ENCODE results near the gene HMGCR. TPM values are rescaled to one million over a fixed set of nuclear protein-coding genes. Genes with fewer than 3 reads are reported as not detected.

HMGCR gene
- total and polyA plus RNA-seq, 2 donors from 2014 or later, result 16.4 to 39.0 TPM

DNA sequence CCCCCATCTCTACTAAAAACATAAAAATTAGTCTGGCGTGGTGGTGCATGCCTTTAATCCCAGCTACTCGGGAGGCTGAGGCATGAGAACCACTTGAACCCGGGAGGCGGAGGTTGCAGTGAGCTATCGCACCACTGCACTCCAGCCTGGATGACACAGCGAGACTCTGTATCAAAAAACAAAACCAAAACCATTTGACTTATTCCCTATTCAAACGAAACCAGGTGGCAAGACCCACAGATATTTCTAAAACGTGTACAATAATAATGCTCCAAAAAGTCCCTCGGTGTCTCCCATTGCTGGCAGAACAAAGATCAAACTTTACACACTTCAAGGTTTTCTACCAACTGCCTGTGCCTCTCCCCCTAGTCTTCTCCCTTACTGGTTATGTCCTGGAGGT, 29.8 kb downstream of the HMGCR start:
- H3K27me3 ChIP-seq (ENCODE audit: control insufficient read depth, insufficient read depth, low read length), result no peaks in the 10 kb centered on the region
- no peaks in the 10 kb centered on the region for H3K36me3 ChIP-seq (ENCODE audit: control insufficient read depth in 2 of 3, insufficient read depth in 3 of 3, low read length in 3 of 3)
- TF ChIP-seq, protein P1, sequence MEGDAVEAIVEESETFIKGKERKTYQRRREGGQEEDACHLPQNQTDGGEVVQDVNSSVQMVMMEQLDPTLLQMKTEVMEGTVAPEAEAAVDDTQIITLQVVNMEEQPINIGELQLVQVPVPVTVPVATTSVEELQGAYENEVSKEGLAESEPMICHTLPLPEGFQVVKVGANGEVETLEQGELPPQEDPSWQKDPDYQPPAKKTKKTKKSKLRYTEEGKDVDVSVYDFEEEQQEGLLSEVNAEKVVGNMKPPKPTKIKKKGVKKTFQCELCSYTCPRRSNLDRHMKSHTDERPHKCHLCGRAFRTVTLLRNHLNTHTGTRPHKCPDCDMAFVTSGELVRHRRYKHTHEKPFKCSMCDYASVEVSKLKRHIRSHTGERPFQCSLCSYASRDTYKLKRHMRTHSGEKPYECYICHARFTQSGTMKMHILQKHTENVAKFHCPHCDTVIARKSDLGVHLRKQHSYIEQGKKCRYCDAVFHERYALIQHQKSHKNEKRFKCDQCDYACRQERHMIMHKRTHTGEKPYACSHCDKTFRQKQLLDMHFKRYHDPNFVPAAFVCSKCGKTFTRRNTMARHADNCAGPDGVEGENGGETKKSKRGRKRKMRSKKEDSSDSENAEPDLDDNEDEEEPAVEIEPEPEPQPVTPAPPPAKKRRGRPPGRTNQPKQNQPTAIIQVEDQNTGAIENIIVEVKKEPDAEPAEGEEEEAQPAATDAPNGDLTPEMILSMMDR (IDR thresholded peaks at IDR 0.05; ENCODE audit: borderline replicate concordance, extremely low read depth, insufficient read depth), result no peak
- no peak overlapping the region for H3K4me3 ChIP-seq (ENCODE audit: low read length in 3 of 3)
- FAIRE-seq, result no peak
- intact Hi-C loops (cut with DNase I), result no loop called here
- peaks cover 0 to 2% (median 0%) of the 10 kb centered on the region in 3 donors for H3K4me1 ChIP-seq (ENCODE audit: control insufficient read depth in 2 of 3, insufficient read depth in 2 of 3, low read depth in 1 of 3, low read length in 3 of 3)
- no peak overlapping the region for H3K9ac ChIP-seq (ENCODE audit: low read length in 3 of 3)
- DNase-seq, result no peak
- no peaks in the 10 kb centered on the region for H3K9me3 ChIP-seq (ENCODE audit: control insufficient read depth in 2 of 3, insufficient read depth in 1 of 3, low read length in 3 of 3)
- no peak overlapping the region for H3K27ac ChIP-seq (ENCODE audit: low read depth in 2 of 2, low read length in 2 of 2)

DNA sequence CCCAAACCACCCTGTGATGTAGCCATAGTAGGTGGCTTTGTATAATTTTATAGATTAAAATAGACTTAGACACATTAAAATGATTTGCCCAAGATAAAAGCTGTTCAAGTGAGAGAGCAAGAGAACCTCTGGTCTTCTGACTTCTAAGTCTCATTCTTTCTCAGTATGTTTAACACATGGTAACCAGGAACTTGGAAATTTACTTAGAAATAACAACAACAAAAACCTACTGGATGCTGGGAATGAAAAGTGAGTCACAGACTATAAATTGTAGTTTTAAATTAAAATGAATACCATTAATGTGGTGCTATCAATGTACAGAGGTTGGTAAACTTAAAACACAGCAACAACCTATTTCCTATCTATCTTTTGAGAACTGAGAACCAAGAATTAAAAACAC, 30.4 kb downstream of the HMGCR start:
- no peak overlapping the region for H3K9ac ChIP-seq (ENCODE audit: low read length in 3 of 3)
- no peaks in the 10 kb centered on the region for H3K27me3 ChIP-seq (ENCODE audit: control insufficient read depth, insufficient read depth, low read length)
- peaks cover 0 to 2% (median 0%) of the 10 kb centered on the region in 3 donors for H3K4me1 ChIP-seq (ENCODE audit: control insufficient read depth in 2 of 3, insufficient read depth in 2 of 3, low read depth in 1 of 3, low read length in 3 of 3)
- no peak overlapping the region for H3K4me3 ChIP-seq (ENCODE audit: low read length in 3 of 3)
- H3K9me3 ChIP-seq (ENCODE audit: control insufficient read depth in 2 of 3, insufficient read depth in 1 of 3, low read length in 3 of 3), result no peaks in the 10 kb centered on the region
- TF ChIP-seq, protein P1 (IDR thresholded peaks at IDR 0.05; ENCODE audit: borderline replicate concordance, extremely low read depth, insufficient read depth), result no peak
- H3K27ac ChIP-seq (ENCODE audit: low read depth in 2 of 2, low read length in 2 of 2), result no peak overlapping the region
- DNase-seq (peak in 1 of 5 donors; percentile 9), FAIRE-seq (no peak)
- intact Hi-C loops (cut with DNase I), result no loop called here
- H3K36me3 ChIP-seq (ENCODE audit: control insufficient read depth in 2 of 3, insufficient read depth in 3 of 3, low read length in 3 of 3), result no peaks in the 10 kb centered on the region

DNA sequence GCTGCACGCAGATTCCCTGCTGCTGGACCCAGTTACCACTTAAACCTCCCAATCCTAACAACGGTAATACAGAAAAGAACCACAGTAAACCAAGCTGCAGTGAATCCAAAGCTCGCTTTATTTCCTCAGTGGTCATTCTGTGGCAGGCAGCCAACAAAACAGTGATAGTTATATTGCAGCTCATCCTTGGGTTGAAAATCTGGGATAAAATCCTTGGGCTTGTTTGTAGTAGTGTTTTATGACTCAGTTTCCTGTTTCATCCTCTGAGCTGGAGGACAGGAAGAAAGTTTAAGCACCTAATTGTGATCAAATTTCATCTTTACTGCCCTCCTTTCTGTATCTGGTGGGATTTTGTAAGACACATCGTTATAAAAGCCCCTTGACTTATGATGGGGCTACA, 31.4 kb downstream of the HMGCR start:
- no peaks in the 10 kb centered on the region for H3K9me3 ChIP-seq (ENCODE audit: control insufficient read depth in 2 of 3, insufficient read depth in 1 of 3, low read length in 3 of 3)
- H3K4me1 ChIP-seq (ENCODE audit: control insufficient read depth in 2 of 3, insufficient read depth in 2 of 3, low read depth in 1 of 3, low read length in 3 of 3), result no peaks in the 10 kb centered on the region
- intact Hi-C loops (cut with DNase I), result no loop called here
- TF ChIP-seq, protein P1 (IDR thresholded peaks at IDR 0.05; ENCODE audit: borderline replicate concordance, extremely low read depth, insufficient read depth), result no peak
- H3K27ac ChIP-seq (ENCODE audit: low read depth in 2 of 2, low read length in 2 of 2), result no peak overlapping the region
- FAIRE-seq (no peak), DNase-seq (no peak)
- peaks cover 0 to 2% (median 0%) of the 10 kb centered on the region in 3 donors for H3K36me3 ChIP-seq (ENCODE audit: control insufficient read depth in 2 of 3, insufficient read depth in 3 of 3, low read length in 3 of 3)
- H3K27me3 ChIP-seq (ENCODE audit: control insufficient read depth, insufficient read depth, low read length), result no peaks in the 10 kb centered on the region
- H3K4me3 ChIP-seq (ENCODE audit: low read length in 3 of 3), result no peak overlapping the region
- no peak overlapping the region for H3K9ac ChIP-seq (ENCODE audit: low read length in 3 of 3)

DNA sequence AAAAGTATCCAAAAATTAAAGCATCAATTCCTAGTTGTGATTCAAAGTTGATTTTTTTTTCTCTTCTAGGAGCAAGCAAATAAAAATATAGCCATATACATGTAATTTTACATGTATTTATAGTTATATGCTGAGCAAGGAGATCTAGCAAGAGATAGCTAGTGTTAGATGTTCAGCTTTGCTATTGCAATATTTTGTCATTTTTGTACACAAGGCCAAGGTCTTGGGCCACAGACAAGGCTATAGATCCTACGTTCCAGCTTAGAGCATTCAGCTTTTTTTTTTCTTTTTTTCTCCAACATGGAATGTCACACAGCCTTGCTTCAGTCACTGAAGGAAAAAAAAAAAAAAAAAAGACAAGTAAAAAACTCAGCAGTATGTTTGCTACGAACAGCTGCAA, 36.8 kb downstream of the HMGCR start:
- FAIRE-seq (no peak), DNase-seq (peak in 1 of 5 donors; percentile 47)
- Histone ChIP-seq H3K27me3 (ENCODE audit: control insufficient read depth, insufficient read depth, low read length) (no peaks in the 10 kb centered on the region), H3K4me3 (ENCODE audit: low read length in 3 of 3) (no peak overlapping the region), H3K36me3 (ENCODE audit: control insufficient read depth in 2 of 3, insufficient read depth in 3 of 3, low read length in 3 of 3) (peaks cover 3 to 6% (median 5%) of the 10 kb centered on the region in 3 donors), H3K9me3 (ENCODE audit: control insufficient read depth in 2 of 3, insufficient read depth in 1 of 3, low read length in 3 of 3) (no peaks in the 10 kb centered on the region), H3K4me1 (ENCODE audit: control insufficient read depth in 2 of 3, insufficient read depth in 2 of 3, low read depth in 1 of 3, low read length in 3 of 3) (no peaks in the 10 kb centered on the region), H3K27ac (ENCODE audit: low read depth in 2 of 2, low read length in 2 of 2) (no peak overlapping the region), H3K9ac (ENCODE audit: low read length in 3 of 3) (no peak overlapping the region)
- intact Hi-C loops (cut with DNase I), result no loop called here
- TF ChIP-seq, protein P1 (IDR thresholded peaks at IDR 0.05; ENCODE audit: borderline replicate concordance, extremely low read depth, insufficient read depth), result no peak
